Glutamatergic neuron (in vitro differentiated cells): Measurements from ENCODE around the gene FOXF1. TPM values are rescaled to one million over a fixed set of nuclear protein-coding genes. Genes with fewer than 3 reads are reported as not detected.

Source experiments
- DNase-seq: peaks from one replicate; pipeline ENCODE4 v3.0.0; 2022
- H3K27ac Mint-ChIP-seq: one replicate; pipeline ENCODE4 v1.8.0; 2020; ENCODE audit warnings: mild to moderate bottlenecking, mixed read lengths, inconsistent platforms; ENCODE audit not compliant: unreplicated experiment
- H3K27me3 Mint-ChIP-seq: one replicate; pipeline ENCODE4 v1.8.0; 2020; ENCODE audit warnings: mild to moderate bottlenecking, moderate library complexity, mixed read lengths, inconsistent platforms; ENCODE audit not compliant: unreplicated experiment
- H3K36me3 Mint-ChIP-seq: one replicate; pipeline ENCODE4 v1.8.0; 2020; ENCODE audit warnings: mild to moderate bottlenecking, mixed read lengths, inconsistent platforms; ENCODE audit not compliant: unreplicated experiment
- H3K4me1 Mint-ChIP-seq: one replicate; pipeline ENCODE4 v1.8.0; 2020; ENCODE audit warnings: mild to moderate bottlenecking, low read depth, mixed read lengths, inconsistent platforms; ENCODE audit not compliant: unreplicated experiment
- H3K4me3 Mint-ChIP-seq: one replicate; pipeline ENCODE4 v1.8.0; 2020; ENCODE audit warnings: mild to moderate bottlenecking, mixed read lengths, inconsistent platforms; ENCODE audit not compliant: unreplicated experiment
- H3K9me3 Mint-ChIP-seq: one replicate; pipeline ENCODE4 v1.8.0; 2020; ENCODE audit warnings: mild to moderate bottlenecking, moderate library complexity, mixed read lengths, inconsistent platforms; ENCODE audit not compliant: unreplicated experiment
- total RNA-seq: library from RNA; stranded (reverse); fragmentation: NEBNext Ultra II Directional; extraction: Animal tissue kit (Norgen Biotek cat#: 25700); gene quantifications from one replicate; pipeline ENCODE4 v1.2.1, GENCODE V29; 2021; ENCODE audit not compliant: unreplicated experiment
- TF ChIP-seq, protein P1 (sequence below): fragments of 200-600 bp; sonication (generic); IDR thresholded peaks from one replicate; pipeline ENCODE4 v1.5.0; 2021; ENCODE audit not compliant: partially characterized antibody, unreplicated experiment

FOXF1 gene
- total RNA-seq, 1 donor from 2014 or later = not detected

- Mint-ChIP-seq H3K9me3 (peaks cover 3% of the 10 kb centered on the region), H3K27ac (no peak overlapping the region), H3K4me1 (peaks cover 12% of the 10 kb centered on the region), H3K36me3 (peaks cover 6% of the 10 kb centered on the region), H3K27me3 (peaks cover 5% of the 10 kb centered on the region), H3K4me3 (no peak overlapping the region)
- no peak for DNase-seq
- TF ChIP-seq, protein P1, sequence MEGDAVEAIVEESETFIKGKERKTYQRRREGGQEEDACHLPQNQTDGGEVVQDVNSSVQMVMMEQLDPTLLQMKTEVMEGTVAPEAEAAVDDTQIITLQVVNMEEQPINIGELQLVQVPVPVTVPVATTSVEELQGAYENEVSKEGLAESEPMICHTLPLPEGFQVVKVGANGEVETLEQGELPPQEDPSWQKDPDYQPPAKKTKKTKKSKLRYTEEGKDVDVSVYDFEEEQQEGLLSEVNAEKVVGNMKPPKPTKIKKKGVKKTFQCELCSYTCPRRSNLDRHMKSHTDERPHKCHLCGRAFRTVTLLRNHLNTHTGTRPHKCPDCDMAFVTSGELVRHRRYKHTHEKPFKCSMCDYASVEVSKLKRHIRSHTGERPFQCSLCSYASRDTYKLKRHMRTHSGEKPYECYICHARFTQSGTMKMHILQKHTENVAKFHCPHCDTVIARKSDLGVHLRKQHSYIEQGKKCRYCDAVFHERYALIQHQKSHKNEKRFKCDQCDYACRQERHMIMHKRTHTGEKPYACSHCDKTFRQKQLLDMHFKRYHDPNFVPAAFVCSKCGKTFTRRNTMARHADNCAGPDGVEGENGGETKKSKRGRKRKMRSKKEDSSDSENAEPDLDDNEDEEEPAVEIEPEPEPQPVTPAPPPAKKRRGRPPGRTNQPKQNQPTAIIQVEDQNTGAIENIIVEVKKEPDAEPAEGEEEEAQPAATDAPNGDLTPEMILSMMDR = no peak
Measured at GRCh38 chr16:86558355-86559193, 48.2 kb downstream of the FOXF1 start.

DNA sequence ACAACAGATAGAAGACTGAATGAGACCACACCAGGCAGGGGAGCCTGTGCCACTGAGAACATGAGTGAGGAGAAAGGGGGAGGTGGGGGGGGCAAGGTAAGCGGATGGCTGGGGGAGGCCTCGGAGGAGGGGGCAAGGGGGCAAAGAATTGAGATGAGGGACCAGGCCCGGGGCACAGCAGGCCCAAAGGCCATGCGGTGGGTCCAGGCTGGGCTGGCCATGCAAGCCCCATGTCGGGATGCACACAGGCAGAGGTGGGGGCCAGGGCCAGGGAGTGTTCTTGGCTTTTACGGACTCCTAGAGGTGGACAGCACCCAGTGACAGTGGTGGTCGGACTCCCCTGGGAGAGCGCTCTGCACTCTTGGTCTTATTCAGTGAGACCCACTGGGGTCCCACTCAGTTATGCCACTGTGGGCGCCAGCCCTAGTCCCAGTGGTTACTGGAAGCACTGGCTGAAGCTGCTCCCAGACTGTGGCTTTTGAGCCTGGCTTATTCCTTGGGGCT lies 49.5 kb downstream of the FOXF1 start:
- Mint-ChIP-seq H3K4me1 (peaks cover 9% of the 10 kb centered on the region), H3K36me3 (no peaks in the 10 kb centered on the region), H3K27me3 (peaks cover 2% of the 10 kb centered on the region), H3K27ac (no peak overlapping the region), H3K9me3 (peaks cover 1% of the 10 kb centered on the region), H3K4me3 (no peak overlapping the region)
- TF ChIP-seq, protein P1 = no peak
- DNase-seq = no peak

DNA sequence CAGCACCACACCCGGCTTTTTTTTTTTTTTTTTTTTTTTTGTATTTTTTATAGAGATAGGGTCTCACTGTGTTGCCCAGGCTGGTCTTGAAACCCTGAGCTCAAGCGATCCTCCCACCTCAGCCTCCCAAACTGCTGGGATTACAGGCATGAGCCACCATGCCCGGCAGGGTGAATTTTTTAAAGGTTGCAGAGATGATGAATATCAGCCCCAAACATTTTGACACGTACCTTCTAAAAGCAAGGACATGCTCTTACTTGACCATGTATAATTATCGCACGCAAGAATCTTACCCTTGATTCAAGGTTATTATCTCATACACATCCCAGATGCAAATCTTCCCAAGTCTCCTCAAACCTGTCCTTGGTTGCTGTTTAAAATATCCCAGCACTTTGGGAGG lies 52.0 kb downstream of the FOXF1 start:
- H3K36me3 Mint-ChIP-seq = no peaks in the 10 kb centered on the region
- peaks cover 7% of the 10 kb centered on the region for H3K4me1 Mint-ChIP-seq
- TF ChIP-seq, protein P1 = no peak
- no peak overlapping the region for H3K4me3 Mint-ChIP-seq
- H3K27ac Mint-ChIP-seq = no peak overlapping the region
- DNase-seq = no peak
- peaks cover 9% of the 10 kb centered on the region for H3K27me3 Mint-ChIP-seq
- peaks cover 3% of the 10 kb centered on the region for H3K9me3 Mint-ChIP-seq

GRCh38 chr16:86563469-86564345 lies 53.4 kb downstream of the FOXF1 start:
- TF ChIP-seq, protein P1 = peak; percentile 98
- Mint-ChIP-seq H3K4me1 (peaks cover 7% of the 10 kb centered on the region), H3K27ac (no peak overlapping the region), H3K36me3 (no peaks in the 10 kb centered on the region), H3K4me3 (peak overlapping the region; percentile 16), H3K9me3 (peaks cover 3% of the 10 kb centered on the region), H3K27me3 (peaks cover 11% of the 10 kb centered on the region)
- DNase-seq = peak; percentile 89

Other genes with a start within 250 kb of the FOXF1 start
- 27.7 TPM for gene MTHFSD, start 44.7 kb downstream of the FOXF1 start, total RNA-seq
- not detected for gene FOXC2, start 56.3 kb downstream of the FOXF1 start, total RNA-seq
- gene FOXL1, start 68.0 kb downstream of the FOXF1 start, total RNA-seq = not detected